ENCODE data around the gene FGA. TPM values are rescaled to one million over a fixed set of nuclear protein-coding genes. Genes with fewer than 3 reads are reported as not detected.

The FGA gene
- total and polyA plus RNA-seq, 2 of the 8 experiments (the other 6 are each of a cell fraction or from before 2014, with no cell fraction given): not detected

GRCh38 chr4:154609532-154609931 is 19.0 kb upstream of the FGA start:
- 93% methylated on average over 4 of the region's 4 CpGs; no CpG with 5 or more reads in 1 of the 2 experiments for WGBS, 2 experiments (ENCODE audit: extremely low coverage in 1 of 2, insufficient coverage in 1 of 2, insufficient read length in 1 of 2, insufficient replicate concordance in 2 of 2, low coverage in 1 of 2, low lambda C conversion rate in 2 of 2, missing lambda C conversion rate in 1 of 2)
- Histone ChIP-seq H2AFZ (ENCODE audit: low read length) (no peak overlapping the region), H3K9ac (replicated peaks in 1 of 4; ENCODE audit: extremely low read depth in 1 of 4, low read depth in 3 of 4, low read length in 3 of 4) (no peak overlapping the region), H3K23me2 (ENCODE audit: low read depth, low read length) (no peaks in the 10 kb centered on the region; the same call in 1 of the 2 replicates), H3K56ac (replicated peaks; ENCODE audit: insufficient read length, low read depth, low read length) (no peak overlapping the region), H3K27me3 (replicated peaks in 1 of 4; ENCODE audit: control insufficient read depth in 3 of 4, extremely low read depth in 1 of 4, insufficient read depth in 3 of 4, low read length in 3 of 4) (peaks cover 0 to 1% (median 0%) of the 10 kb centered on the region in 4 experiments; a peak in 1 of 7 replicates), H3K23ac (ENCODE audit: insufficient read length) (no peak overlapping the region), H4K20me1 (replicated peaks in 1 of 2; ENCODE audit: control insufficient read depth in 1 of 2, insufficient read depth in 2 of 2, low read length in 2 of 2) (no peaks in the 10 kb centered on the region), H2BK5ac (ENCODE audit: low read depth, low read length) (no peak overlapping the region), H3K18ac (ENCODE audit: extremely low read depth, low read length) (no peak overlapping the region), H3K9me3 (ENCODE audit: insufficient read depth in 2 of 2, low read depth in 1 of 2, low read length in 1 of 2) (no peaks in the 10 kb centered on the region), H2BK15ac (ENCODE audit: low read length) (no peak overlapping the region), H3K4me2 (ENCODE audit: insufficient read depth in 1 of 2, low read depth in 2 of 2, low read length in 2 of 2) (no peak overlapping the region), H3K4me1 (replicated peaks in 1 of 4; ENCODE audit: control insufficient read depth in 3 of 4, insufficient read depth in 4 of 4, low read length in 3 of 4) (no peaks in the 10 kb centered on the region), H2AK5ac (ENCODE audit: low read depth, low read length) (no peak overlapping the region), H2BK20ac (ENCODE audit: low read length) (no peak overlapping the region), H3K36me3 (ENCODE audit: control insufficient read depth in 2 of 4, insufficient read depth in 4 of 4, low read length in 3 of 4) (no peaks in the 10 kb centered on the region), H2BK12ac (ENCODE audit: low read depth, low read length) (no peak overlapping the region), H2BK120ac (replicated peaks; ENCODE audit: low read depth, low read length) (no peak overlapping the region), H4K8ac (ENCODE audit: extremely low read depth, insufficient read depth, low read length) (no peak overlapping the region), H4K5ac (ENCODE audit: insufficient read length, low read depth, low read length) (no peak overlapping the region), H3K14ac (ENCODE audit: insufficient read length) (no peak overlapping the region), H4K91ac (replicated peaks; ENCODE audit: insufficient read length, low read length) (no peak overlapping the region), H3K4ac (replicated peaks; ENCODE audit: insufficient read length, low read depth, low read length) (no peak overlapping the region), H3K4me3 (ENCODE audit: extremely low read depth in 1 of 4, insufficient read depth in 2 of 4, low read depth in 3 of 4, low read length in 4 of 4) (no peak overlapping the region), H3K79me1 (ENCODE audit: low read depth, low read length) (no peaks in the 10 kb centered on the region), H3K27ac (ENCODE audit: low read depth, low read length) (no peak overlapping the region), H3K79me2 (ENCODE audit: control insufficient read depth in 1 of 2, insufficient read depth in 2 of 2, low read length in 2 of 2) (no peaks in the 10 kb centered on the region)
- ChIA-PET POLR2A (ENCODE audit: partially characterized antibody) (no interaction called here), CTCF (ENCODE audit: partially characterized antibody) (interaction anchor here (1.0 to 5.0 kb wide), 8 partner anchors 9 to 728 kb away, joined by 3 to 26 read pairs (median 6); no protein-coding TSS in a partner anchor)
- DNase-seq (ENCODE audit: low read depth in 1 of 2, low spot score in 2 of 2): no peak
- FAIRE-seq: no peak
- TF ChIP-seq CEBPB (IDR thresholded peaks at IDR 0.05; ENCODE audit: low read depth, low read length) (no peak), CREB1 (IDR thresholded peaks at IDR 0.05) (no peak), SP2 (IDR thresholded peaks at IDR 0.05; ENCODE audit: low read length) (no peak), NANOG (IDR thresholded peaks at IDR 0.05; ENCODE audit: insufficient read depth, low read depth, low read length, poor library complexity, severe bottlenecking) (no peak), SIRT6 (IDR thresholded peaks at IDR 0.05; ENCODE audit: low read length) (no peak), BACH1 (IDR thresholded peaks at IDR 0.05; ENCODE audit: low read length) (no peak), POU5F1 (IDR thresholded peaks at IDR 0.05; ENCODE audit: low read depth, low read length) (no peak), YY1 (IDR thresholded peaks at IDR 0.05; ENCODE audit: low read depth, low read length) (no peak), CBX5 (IDR thresholded peaks at IDR 0.05; ENCODE audit: low read depth, low read length) (no peak), MAFK (IDR thresholded peaks at IDR 0.05; ENCODE audit: low read depth, low read length) (no peak), RBBP5 (IDR thresholded peaks at IDR 0.05; ENCODE audit: borderline replicate concordance, low read depth, low read length) (no peak), ZNF274 (IDR thresholded peaks at IDR 0.05; ENCODE audit: borderline replicate concordance, extremely low read depth, low read length) (no peak), USF2 (IDR thresholded peaks at IDR 0.05; ENCODE audit: low read length) (no peak), HDAC6 (IDR thresholded peaks at IDR 0.05; ENCODE audit: low read depth, low read length) (no peak), SAP30 (IDR thresholded peaks at IDR 0.05; ENCODE audit: insufficient read depth, insufficient replicate concordance, low read length) (no peak)

All from H1 (cell line).